ENCODE measurements around the gene CRACR2A.

GRCh38 chr12:3747976-3748619, 4.8 kb downstream of the CRACR2A start:
- TF ChIP-seq CTCF (IDR thresholded peaks at IDR 0.05): no peak
- TF ChIP-seq POLR2A (IDR thresholded peaks at IDR 0.05): no peak

Data from transverse colon (tissue), 3 donors.